Heart left ventricle (tissue), 13 donors: ENCODE results near the gene ZNF782.

Experiments
- CTCF ChIP-seq, 12 donors: fragments of 200-600 bp; sonication (generic) in 4 of 12; IDR thresholded peaks; one replicate each; pipeline versions ENCODE4 v1.5.0 to v1.8.0; 2018 to 2022; ENCODE audit warnings: antibody characterized with exemption in 12 of 12, mild to moderate bottlenecking in 5 of 12
- POLR2A ChIP-seq, 2 donors: fragments of 450-650 bp; IDR thresholded peaks; one replicate each; pipeline ENCODE4 v1.6.1; 2017; ENCODE audit warnings: antibody characterized with exemption in 2 of 2, mild to moderate bottlenecking in 2 of 2, moderate library complexity in 2 of 2
- donor health status: ischemic (EF 13 %, LVEDD 7.1; RV severe dilation, severe dysfunction).
- donor health status: DM: no; HTN: yes; CAD: no.
- donor health status: DM: no; HTN: no; CAD: no.
- donor health status: ischemic (EF 25% LVEDD 6.9; RV normal size, moderate dysfunction).
- donor health status: ischemic (EF 25% LVEDD 5.7; RV mildly dilated, moderate dysfunction).
- donor health status: ischemic (EF 35%, LVEDD 5.7; RV mildly dilated, moderate dysfunction).
- donor health status: nonischemic (EF 11% LVEDD 7.7; RV severe dilation, severe dysfunction).
- donor health status: DM: yes; HTN: yes; CAD: no.
- donor health status: PGD.
- donor health status: ischemic (EF 29% LVEDD 5.4; RV normal size, mild dysfunction).
- donor health status: nonischemic (EF 23%, LVEDD 6.1; RV moderate dilation, normal function).

DNA sequence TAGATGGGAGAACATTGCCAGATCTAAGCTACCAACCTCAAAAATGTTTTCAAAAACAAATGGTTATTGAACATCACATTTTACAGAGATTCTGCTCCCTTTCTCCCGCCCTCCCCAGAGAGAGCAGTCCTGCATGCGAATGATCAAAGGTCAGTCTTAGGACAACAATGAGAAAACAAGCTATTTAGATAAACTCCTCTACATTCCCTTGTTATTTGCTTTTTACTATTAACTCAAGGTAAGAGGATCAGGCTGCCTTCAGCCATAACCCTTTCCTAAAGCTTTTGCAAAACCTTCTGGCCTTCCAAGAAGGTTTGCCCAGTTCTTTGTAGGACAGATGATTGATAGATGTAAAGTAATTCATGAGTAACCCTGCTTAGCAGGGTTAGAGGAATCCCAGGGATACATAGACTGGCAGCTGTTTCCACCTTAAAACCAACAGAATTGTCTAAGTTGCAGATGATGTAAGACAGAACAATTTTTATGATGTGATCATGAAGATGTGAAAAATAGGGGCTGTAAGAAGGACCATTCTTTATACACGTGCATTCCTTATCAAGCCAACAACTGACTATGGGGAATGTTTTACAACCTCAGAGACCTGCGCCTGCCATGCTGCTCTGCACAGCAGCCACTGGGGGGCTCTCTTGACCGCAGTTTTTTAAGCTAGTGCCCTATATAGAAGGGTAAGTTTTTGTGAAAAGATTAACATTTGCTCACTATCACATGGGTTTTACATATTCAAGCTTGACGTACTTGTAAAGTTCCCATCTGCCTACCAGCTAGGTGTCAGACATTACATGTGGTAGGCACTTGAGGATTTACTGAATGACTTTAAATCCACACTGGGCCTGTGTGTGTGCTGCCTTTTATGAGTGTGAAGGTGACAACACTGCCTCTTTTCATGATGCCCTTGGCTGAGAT, 2.3 kb upstream of the ZNF782 start:
- peak; percentile 79 to 94 (median 88) for TF ChIP-seq CTCF (IDR thresholded peaks at IDR 0.05)
- TF ChIP-seq POLR2A (IDR thresholded peaks at IDR 0.05) = no peak
